Osteoblast (primary cell): ENCODE data around the gene ZNF101. TPM values are rescaled to one million over a fixed set of nuclear protein-coding genes. Genes with fewer than 3 reads are reported as not detected.
"Not testable (repeated sequence)": the region's sequence is repeated elsewhere in the genome, so short reads cannot be mapped to it uniquely, and the experiment has no call there.

Source experiments
- DNase-seq: peaks from one replicate; pipeline ENCODE4 v3.0.0; 2011; ENCODE audit warnings: low spot score, mixed read lengths; ENCODE audit not compliant: insufficient read length; ENCODE audit errors: missing footprints
- H2AFZ ChIP-seq: 2 replicates; pipeline ENCODE4 v1.6.0; 2011; ENCODE audit warnings: mild to moderate bottlenecking, low read length
- H3K27ac ChIP-seq: 2 replicates; pipeline ENCODE4 v1.5.1; 2011; ENCODE audit warnings: mild to moderate bottlenecking, low read depth, low read length, moderate library complexity
- H3K27me3 ChIP-seq: 2 replicates; pipeline ENCODE4 v1.6.0; 2012; ENCODE audit warnings: mild to moderate bottlenecking, control low read depth, inconsistent platforms, low read length, moderate library complexity; ENCODE audit not compliant: insufficient read depth
- H3K36me3 ChIP-seq: 2 replicates; pipeline ENCODE4 v1.5.1; 2011; ENCODE audit warnings: mild to moderate bottlenecking, low read length, control low read depth, moderate library complexity; ENCODE audit not compliant: insufficient read depth
- H3K4me1 ChIP-seq: 2 replicates; pipeline ENCODE4 v1.5.1; 2011; ENCODE audit warnings: mild to moderate bottlenecking, low read length, control low read depth, moderate library complexity; ENCODE audit not compliant: insufficient read depth
- H3K4me2 ChIP-seq: 2 replicates; pipeline ENCODE4 v1.6.0; 2011; ENCODE audit warnings: mild to moderate bottlenecking, low read length; ENCODE audit not compliant: insufficient read depth
- H3K4me3 ChIP-seq: fragments of 200-600 bp; sonication (generic); 3 replicates; pipeline ENCODE4 v1.5.1; 2012; ENCODE audit warnings: mild to moderate bottlenecking, low read length, inconsistent platforms; ENCODE audit not compliant: insufficient read depth
- H3K79me2 ChIP-seq: 2 replicates; pipeline ENCODE4 v1.6.0; 2012; ENCODE audit warnings: mild to moderate bottlenecking, low read length, control low read depth, inconsistent platforms; ENCODE audit not compliant: insufficient read depth
- H3K9me3 ChIP-seq: 2 replicates; pipeline ENCODE4 v1.5.1; 2011; ENCODE audit warnings: low read depth, low read length, control low read depth
- H4K20me1 ChIP-seq: 2 replicates; pipeline ENCODE4 v1.6.0; 2012; ENCODE audit warnings: mild to moderate bottlenecking, low read length, control low read depth; ENCODE audit not compliant: insufficient read depth
- total RNA-seq: library from RNA; depleted of rRNA; stranded (reverse); fragments of >200 nt; gene quantifications from 2 replicates; pipeline ENCODE4 v1.2.3, GENCODE V29; 2012
- TF ChIP-seq, protein P1 (sequence below): IDR thresholded peaks from 2 replicates; pipeline ENCODE4 v1.5.1; 2011; ENCODE audit warnings: mild to moderate bottlenecking, low read depth, low read length, moderate library complexity; ENCODE audit errors: extremely low read depth

ZNF101 gene
- total RNA-seq, 1 donor, result 7.2 TPM

DNA sequence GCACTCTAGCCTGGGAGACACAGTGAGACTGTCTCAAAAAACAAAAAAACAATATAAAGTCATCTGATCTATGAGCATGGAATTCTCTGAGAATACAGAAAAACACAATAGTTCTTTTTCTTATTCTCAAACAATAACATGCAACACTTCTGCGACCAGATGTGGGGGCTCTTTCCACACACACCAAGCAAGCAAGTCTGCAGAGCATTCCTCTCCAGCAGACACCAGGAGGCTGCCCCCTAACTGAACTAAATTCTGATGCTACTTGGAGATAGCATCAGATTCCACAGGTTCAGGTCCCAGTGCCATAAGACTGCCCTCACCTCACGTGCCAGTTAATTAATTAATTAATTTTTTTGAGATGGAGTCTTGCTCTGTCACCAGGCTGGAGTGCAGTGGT, 27.7 kb downstream of the ZNF101 start:
- H3K36me3 ChIP-seq, result no peaks in the 10 kb centered on the region
- no peaks in the 10 kb centered on the region for H4K20me1 ChIP-seq
- H3K9me3 ChIP-seq, result no peaks in the 10 kb centered on the region
- H2AFZ ChIP-seq, result no peak overlapping the region
- TF ChIP-seq, protein P1, sequence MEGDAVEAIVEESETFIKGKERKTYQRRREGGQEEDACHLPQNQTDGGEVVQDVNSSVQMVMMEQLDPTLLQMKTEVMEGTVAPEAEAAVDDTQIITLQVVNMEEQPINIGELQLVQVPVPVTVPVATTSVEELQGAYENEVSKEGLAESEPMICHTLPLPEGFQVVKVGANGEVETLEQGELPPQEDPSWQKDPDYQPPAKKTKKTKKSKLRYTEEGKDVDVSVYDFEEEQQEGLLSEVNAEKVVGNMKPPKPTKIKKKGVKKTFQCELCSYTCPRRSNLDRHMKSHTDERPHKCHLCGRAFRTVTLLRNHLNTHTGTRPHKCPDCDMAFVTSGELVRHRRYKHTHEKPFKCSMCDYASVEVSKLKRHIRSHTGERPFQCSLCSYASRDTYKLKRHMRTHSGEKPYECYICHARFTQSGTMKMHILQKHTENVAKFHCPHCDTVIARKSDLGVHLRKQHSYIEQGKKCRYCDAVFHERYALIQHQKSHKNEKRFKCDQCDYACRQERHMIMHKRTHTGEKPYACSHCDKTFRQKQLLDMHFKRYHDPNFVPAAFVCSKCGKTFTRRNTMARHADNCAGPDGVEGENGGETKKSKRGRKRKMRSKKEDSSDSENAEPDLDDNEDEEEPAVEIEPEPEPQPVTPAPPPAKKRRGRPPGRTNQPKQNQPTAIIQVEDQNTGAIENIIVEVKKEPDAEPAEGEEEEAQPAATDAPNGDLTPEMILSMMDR, result no peak
- DNase-seq, result no peak
- H3K4me1 ChIP-seq, result no peaks in the 10 kb centered on the region
- no peak overlapping the region for H3K4me3 ChIP-seq
- no peaks in the 10 kb centered on the region for H3K79me2 ChIP-seq
- H3K27ac ChIP-seq, result no peak overlapping the region
- H3K4me2 ChIP-seq, result no peak overlapping the region
- no peaks in the 10 kb centered on the region for H3K27me3 ChIP-seq

DNA sequence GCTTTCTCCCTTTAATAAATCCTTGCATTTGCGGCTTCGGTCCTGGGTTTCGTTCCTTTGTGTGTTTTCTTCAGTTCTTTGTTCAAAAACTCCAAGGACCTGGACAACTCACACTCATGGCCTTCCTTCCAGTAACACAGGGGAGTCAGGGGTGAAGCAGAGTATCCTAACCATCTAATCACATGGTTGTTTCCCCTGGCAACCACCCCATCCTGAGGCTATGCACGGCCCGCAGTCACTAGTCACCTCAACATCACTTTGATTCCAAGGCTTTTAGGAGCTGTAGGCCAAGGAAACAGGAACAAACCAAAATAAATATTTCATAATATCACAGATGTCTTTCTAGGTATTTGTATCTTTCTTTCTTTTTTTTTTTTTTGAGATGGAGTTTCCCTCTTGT, 28.9 kb downstream of the ZNF101 start:
- H3K4me2 ChIP-seq, result no peak overlapping the region
- H3K36me3 ChIP-seq, result no peaks in the 10 kb centered on the region
- no peak overlapping the region for H3K27ac ChIP-seq
- H3K27me3 ChIP-seq, result no peaks in the 10 kb centered on the region
- peak; percentile 35 for DNase-seq
- no peaks in the 10 kb centered on the region for H3K9me3 ChIP-seq
- H2AFZ ChIP-seq, result no peak overlapping the region
- H4K20me1 ChIP-seq, result no peaks in the 10 kb centered on the region
- no peaks in the 10 kb centered on the region for H3K4me1 ChIP-seq
- TF ChIP-seq, protein P1, result no peak
- no peaks in the 10 kb centered on the region for H3K79me2 ChIP-seq
- no peak overlapping the region for H3K4me3 ChIP-seq

DNA sequence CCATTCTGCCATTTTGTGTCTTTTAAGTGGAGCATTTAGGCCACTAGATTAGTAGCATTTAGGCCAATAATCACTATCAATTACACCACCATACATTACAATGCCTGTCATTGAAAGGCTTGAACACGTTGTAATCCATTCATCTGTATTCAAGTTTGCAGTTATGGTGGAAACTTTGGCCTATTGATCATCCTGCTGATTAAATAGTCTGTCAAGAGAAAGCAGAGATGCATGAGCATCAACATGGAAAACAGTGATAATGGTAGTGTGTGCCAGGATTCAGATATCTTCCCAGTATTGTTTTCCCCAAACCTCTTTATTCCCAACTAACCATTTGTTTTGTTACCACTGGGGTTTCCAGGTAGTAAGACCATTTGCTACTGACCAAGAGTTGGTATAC, 31.9 kb downstream of the ZNF101 start:
- not testable (repeated sequence) for H4K20me1 ChIP-seq, H3K4me1 ChIP-seq, H3K79me2 ChIP-seq, H3K4me2 ChIP-seq, H2AFZ ChIP-seq, H3K27me3 ChIP-seq, H3K27ac ChIP-seq, H3K4me3 ChIP-seq, H3K36me3 ChIP-seq, DNase-seq, H3K9me3 ChIP-seq

DNA sequence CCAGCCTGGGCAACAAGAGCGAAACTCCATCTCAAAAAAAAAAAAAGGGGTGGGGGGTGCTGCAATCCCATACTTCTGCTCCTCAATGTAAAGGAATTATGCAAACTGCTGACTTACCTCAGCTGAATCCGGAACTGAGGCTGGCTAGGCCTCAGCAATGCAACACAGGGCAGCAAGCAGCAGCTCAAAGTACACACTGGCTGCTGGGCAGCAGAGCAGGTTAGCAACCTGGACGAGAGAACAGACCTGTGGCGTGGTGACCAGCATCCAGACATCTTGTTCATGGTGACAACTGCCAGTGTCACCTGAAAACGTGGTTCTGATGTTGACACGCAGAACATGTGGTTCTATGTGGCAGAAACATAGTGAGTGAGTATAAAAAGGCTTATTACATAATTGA, 36.2 kb downstream of the ZNF101 start:
- Histone ChIP-seq H3K4me2 (no peak overlapping the region), H3K27me3 (no peaks in the 10 kb centered on the region), H3K27ac (no peak overlapping the region), H3K79me2 (no peaks in the 10 kb centered on the region), H3K9me3 (peaks cover 35% of the 10 kb centered on the region), H3K4me3 (no peak overlapping the region), H4K20me1 (no peaks in the 10 kb centered on the region), H3K36me3 (peaks cover 4% of the 10 kb centered on the region), H3K4me1 (no peaks in the 10 kb centered on the region), H2AFZ (no peak overlapping the region)
- DNase-seq, result no peak
- TF ChIP-seq, protein P1, result no peak
